Fibroblast of lung (primary cell): ENCODE data around the gene TANGO2.

ENCODE experiments used
- EZH2 ChIP-seq: IDR thresholded peaks from 2 replicates; pipeline ENCODE4 v1.5.1; 2012; ENCODE audit warnings: low read length, control low read depth, mild to moderate bottlenecking; ENCODE audit errors: missing control alignments
- TF ChIP-seq, protein P1 (sequence below), 2 donors: IDR thresholded peaks in 1 of 2; conservative IDR thresholded peaks in 1 of 2; 1 replicate in 1 of 2; 2 replicates in 1 of 2; pipeline ENCODE4 v1.5.1; 2011 to 2012; ENCODE audit warnings: low read length in 2 of 2, control low read depth in 1 of 2, inconsistent platforms in 1 of 2, low read depth in 1 of 2, mild to moderate bottlenecking in 1 of 2

DNA sequence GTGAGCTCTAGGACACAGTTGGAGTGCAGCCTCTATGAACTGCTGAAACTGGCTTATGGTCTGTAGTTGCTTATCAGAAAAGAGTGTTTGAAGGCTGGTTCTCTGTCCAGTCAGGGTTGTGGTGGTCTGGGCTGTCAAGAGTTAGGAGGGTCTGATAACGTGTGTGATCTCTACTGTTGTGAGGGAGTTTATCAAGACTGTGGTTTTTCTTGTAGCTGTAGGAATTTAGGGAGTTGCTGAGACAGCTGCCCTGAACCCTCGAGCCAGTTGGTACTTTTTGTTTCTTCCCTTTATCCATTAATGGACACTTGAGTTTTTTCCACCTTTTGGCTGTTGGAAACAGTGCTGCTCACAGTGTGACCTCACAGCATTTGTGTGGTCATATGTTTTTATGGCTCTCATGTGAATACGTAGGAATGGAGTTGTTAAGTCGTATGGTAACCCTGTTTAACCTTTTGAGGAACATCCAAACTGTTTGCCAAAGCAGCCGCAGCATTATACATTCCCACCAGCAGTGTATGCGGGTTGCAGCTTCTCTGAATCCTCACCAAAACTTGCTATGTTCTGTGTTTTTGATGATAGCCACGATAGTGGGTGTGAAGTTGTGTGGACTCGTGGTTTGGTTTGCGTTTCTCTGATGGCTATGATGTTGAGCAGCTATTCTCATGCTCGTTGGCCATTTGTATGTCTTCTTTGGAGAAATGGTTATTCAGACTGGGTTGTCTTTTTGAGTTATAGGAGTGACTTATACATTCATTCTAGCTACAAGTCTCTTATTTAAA lies 38.3 kb downstream of the TANGO2 start:
- TF ChIP-seq, protein P1, sequence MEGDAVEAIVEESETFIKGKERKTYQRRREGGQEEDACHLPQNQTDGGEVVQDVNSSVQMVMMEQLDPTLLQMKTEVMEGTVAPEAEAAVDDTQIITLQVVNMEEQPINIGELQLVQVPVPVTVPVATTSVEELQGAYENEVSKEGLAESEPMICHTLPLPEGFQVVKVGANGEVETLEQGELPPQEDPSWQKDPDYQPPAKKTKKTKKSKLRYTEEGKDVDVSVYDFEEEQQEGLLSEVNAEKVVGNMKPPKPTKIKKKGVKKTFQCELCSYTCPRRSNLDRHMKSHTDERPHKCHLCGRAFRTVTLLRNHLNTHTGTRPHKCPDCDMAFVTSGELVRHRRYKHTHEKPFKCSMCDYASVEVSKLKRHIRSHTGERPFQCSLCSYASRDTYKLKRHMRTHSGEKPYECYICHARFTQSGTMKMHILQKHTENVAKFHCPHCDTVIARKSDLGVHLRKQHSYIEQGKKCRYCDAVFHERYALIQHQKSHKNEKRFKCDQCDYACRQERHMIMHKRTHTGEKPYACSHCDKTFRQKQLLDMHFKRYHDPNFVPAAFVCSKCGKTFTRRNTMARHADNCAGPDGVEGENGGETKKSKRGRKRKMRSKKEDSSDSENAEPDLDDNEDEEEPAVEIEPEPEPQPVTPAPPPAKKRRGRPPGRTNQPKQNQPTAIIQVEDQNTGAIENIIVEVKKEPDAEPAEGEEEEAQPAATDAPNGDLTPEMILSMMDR (conservative IDR thresholded peaks at IDR 0.05 in 1 of 2, IDR thresholded peaks at IDR 0.05 in 1 of 2; ENCODE audit: low read depth in 1 of 2, low read length in 2 of 2), result no peak
- no peak for TF ChIP-seq EZH2
